HG03439 (cell line): ENCODE measurements around the gene MAP6D1.

Experiments
- ATAC-seq: cut with Tn5 transposase; IDR thresholded peaks from one replicate; pipeline ENCODE4 v1.9.1; 2021; ENCODE audit warnings: mild to moderate bottlenecking, moderate library complexity; ENCODE audit not compliant: unreplicated experiment

MAP6D1 gene

DNA sequence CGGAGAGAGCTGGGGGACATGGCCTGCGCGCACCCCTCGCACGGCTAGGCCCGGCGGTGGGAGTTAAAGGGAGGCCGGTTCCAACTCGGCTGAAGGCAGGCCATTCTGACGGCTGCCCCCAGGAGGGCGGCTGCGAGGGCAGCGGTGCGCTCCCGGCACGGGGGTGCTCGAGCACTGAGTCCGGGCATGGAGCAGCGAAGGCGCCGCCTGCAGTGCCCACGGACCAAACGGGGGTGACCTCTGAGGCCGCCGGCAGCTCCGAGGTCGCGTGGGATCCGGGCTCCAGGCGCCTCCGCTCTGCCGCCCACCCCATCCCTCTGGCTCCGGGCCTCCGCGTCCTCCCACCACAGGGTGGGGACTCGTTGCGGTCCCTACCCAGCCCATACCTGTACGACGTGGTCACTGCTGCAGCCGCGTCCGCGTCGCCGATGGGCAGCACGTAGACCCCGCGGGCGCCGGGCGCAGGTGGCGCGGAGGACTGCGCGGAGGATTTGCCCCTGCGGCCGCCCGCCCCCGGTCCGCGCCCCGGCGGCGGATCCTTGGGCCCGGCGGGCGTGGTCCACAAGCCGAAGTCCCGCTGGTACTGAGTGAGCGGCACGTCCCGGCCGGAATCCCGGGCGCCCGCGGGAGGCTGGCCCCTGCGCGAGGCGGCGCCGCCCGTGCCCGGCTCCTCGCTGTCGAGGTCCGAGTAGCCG, 469 bp downstream of the MAP6D1 start:
- no peak for ATAC-seq

DNA sequence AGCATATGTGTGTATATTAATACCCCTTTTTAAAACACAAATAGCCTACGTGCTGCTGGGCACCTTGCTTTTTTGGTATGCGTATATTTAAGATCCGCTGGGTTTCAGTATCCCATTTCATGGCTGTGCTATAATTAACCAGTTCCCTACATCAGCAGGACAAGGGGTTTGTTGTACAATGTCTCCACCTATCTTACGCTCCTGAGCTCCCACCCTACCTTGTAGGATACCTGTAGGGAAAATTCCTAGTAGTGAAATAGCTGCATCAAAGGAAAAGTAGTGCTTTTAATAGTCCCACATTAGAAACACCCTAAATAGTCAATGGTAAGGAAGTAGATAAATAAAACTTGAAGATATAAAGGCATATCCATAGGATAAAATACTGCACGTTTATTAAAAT, 1.4 kb downstream of the MAP6D1 start:
- no peak for ATAC-seq

DNA sequence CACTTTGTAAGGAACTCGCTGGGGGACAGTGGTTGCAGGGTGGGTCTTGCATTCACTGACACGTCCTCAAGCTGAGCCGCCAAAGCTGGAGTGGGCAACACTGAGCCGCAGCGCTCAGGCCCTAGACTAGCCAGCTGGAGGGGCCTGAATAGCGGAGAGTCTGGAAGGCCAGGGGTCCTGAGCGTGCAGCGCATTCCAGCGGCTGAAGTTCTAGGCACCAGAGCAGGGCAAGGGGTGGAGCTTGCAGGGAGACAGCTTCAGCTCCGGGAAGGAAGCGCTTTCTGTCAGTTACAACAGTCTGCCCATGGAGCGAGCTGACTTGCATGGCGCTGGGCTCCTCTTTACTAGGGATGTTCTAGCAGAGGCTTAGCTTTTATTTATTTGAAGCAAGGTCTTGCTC, 2.7 kb downstream of the MAP6D1 start:
- no peak for ATAC-seq

DNA sequence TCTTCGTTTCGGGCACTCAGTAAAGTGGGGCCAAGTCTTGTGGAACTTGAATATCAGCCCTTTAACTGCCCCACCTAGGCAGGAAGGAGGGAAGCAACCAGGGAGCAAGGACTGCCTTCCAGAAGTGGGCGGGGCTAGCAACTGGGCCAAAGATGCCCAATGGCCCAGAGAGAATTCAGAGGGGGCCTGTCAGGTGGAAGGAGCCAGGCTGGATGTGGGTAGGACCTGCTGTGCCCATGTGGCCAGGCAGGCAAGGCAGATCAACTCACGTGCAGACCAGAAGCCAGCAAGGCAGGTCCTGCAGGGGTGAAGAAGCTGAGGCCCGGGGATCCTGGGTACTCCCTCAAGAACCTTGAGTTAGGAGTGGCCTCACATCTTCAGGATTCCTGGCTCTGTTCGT, 5.5 kb downstream of the MAP6D1 start:
- ATAC-seq, result no peak

DNA sequence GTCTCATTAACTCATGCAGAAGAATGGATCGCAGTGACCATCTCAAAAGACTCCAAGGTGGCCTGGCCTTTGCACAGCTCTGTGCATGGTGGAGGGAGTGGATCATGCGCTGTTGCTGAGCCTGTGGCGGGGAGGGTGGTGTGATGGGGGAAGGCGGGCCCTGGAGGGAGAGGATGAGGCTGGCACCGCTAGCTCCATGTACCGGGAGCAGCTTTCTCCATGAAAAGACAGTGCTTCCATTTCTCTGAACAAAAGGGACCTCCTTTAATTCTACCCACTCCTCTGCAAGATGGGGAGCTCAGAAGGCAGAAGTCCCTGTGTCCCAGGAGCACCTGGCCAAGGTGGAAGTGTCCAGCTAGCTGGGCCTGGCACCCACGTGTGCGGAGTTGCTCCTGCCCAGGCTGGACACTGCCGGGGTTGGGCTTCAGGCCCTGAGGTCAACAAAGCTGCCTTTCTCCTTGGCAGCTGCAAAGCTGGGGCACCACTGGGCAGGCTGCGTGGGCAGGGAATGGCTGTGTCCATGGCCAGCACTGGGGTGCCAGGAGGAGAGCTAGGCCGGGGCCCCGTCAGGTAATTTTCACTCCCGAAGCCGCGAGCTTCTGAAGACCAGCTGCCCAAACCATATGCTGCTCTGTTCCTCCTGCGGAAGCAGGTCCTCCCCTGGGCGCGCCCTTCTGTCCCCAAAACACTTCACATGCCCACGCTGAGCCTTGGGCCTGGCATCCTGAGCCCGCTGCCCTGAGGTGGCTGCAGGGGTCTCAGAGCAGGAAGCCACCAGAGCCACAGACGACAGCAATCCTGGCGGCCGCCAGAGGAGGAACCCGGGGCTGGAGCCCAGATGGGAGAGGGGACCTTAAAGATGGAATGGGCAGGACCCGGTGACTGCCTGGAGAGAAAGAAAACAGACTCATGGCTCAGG, 6.4 kb downstream of the MAP6D1 start:
- no peak for ATAC-seq

DNA sequence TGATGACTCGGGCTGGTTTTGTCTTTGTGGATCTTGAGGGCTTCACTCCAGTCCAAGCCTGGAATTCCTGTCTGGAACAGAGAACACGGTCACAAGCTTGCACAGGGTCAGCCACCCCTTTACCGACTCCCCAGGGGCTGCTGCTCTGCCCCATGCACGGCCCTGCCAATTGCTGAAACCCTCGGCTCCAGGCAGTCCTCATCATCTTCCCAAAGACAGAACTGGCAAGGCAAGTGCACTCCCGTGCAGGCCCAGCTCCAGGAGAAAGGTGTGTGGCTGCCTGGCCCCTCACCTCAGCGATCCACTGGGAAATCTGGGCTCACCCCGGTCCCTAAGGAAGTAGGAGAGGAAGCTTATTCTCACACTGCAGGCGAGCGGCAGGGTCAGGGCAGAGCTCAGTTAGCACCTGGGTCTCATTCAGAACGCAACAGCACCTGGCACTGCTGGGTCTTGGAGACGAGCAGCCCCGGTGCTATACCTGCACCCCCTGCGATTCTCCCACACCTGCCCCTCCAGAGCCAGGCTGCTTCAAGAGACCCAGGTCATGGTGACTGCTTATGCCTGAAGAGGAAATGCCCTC, 7.2 kb downstream of the MAP6D1 start:
- ATAC-seq, result no peak

DNA sequence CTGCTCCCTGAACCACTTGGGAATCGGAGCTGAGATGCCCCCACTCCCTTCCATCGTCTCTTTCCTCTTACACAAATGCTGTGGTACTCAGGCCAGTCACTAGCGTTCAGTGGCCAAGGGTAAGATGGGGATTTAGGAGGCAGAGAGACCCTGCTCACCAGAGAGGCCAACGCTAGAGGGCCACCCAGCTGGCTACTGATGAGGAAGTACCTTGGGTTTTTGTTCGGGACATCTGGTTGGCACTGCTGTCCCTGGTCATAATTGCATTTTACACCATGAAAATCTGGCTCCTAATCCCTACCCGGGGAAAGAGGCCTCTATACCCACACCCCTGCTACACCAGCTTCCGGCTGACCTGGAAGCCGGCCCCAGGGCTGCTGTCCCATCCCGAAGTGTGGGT, 7.7 kb downstream of the MAP6D1 start:
- no peak for ATAC-seq

DNA sequence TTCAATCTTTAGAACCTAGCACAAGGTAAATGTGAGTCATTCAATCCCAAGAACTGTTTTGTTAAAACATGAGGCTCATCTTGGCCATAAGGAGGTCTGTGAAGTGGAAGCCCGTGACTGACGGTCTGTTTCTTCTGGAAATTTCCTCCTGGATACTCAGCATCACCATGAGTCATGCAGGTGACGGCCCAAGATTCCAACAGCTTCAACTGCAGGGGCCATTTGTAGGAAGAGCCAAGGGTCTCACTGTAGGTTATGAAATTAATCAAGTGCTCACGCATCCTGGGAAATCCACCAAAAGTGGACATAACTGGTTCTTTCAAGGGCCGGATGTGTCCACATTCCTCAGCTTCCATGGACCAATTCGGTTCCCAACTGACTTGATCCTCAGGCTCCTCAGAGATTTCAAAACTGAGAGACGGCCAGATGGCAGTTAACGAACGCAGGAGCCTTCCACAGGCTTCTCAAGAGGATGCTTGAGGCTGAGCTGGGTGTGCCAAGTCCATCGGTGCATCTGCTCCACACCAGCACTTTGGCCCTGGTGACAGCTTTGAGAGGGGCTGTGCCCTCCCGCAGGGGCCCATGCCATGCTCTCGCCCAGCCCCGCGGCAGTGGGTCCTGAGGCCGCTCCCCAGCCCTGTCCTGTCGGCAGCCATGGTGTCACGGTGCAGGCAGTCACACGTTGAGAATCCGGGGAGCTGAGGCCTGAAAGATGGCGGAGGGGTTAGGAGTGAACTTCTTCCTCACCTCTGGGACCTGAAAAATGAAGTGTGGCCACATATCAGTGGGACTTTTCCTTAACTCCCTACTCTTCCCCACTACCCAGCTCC, 8.5 kb downstream of the MAP6D1 start:
- no peak for ATAC-seq

DNA sequence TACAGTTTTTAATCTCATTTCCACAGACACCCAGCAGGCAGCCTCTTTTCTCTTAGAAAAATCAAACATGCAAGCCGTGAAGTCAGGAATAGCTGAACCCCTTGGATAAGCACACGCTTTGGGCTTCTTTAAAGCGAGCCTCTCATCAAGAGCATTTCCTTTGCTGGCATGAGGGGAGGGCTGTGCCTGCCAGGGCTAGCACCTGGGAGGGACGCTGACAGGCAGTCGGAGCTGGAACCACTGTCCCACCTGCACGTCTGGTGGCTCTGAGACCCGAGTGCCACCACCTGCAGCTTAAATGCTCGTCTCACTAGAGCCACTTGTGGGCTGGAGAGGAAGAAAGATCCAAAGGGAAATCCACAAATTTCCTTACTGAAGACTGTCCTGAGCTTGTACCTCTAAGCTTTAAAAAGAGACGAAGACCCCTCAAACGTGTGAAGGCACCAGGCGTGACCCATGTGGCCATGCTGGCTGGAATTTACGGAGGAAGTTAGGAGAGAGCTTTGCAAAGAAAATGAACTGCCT, 9.4 kb downstream of the MAP6D1 start:
- no peak for ATAC-seq

DNA sequence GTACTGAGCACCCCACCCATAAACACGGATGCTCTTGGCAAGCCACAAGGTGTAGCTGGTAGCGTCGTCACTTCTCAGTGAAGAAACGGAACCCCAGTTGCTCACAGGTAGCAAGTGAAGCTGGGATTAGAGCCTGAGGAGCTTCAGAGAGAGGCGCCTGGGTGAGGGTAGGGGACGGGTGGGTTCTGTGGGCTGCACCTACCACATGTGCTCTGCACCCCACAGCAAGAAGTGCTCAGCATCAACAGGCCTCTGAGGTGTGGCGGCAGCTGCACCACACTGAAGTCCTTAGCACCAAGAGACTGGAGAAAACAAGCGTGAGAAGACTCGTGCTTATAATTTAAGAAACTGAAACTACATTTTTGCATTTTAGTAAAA, 9.8 kb downstream of the MAP6D1 start:
- ATAC-seq, result no peak

DNA sequence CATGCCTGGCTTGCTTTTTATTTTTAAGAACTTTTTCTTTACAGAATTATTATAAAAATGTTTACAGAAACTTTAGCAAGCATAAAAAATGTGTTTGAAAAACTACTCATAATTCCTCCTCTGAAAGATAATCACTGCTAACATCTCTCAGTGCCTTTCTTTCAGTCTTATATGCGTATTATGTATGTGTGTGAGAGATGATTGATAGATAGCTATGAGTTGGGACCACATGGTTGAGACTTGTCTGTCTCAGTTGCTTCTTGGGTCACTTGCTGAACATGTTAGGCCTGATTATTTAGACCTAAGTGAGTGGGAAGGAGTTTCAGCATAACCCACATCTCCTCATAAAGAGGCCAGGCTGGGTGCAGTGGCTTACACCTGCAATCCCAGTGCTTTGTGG, 11.1 kb downstream of the MAP6D1 start:
- ATAC-seq, result no peak

DNA sequence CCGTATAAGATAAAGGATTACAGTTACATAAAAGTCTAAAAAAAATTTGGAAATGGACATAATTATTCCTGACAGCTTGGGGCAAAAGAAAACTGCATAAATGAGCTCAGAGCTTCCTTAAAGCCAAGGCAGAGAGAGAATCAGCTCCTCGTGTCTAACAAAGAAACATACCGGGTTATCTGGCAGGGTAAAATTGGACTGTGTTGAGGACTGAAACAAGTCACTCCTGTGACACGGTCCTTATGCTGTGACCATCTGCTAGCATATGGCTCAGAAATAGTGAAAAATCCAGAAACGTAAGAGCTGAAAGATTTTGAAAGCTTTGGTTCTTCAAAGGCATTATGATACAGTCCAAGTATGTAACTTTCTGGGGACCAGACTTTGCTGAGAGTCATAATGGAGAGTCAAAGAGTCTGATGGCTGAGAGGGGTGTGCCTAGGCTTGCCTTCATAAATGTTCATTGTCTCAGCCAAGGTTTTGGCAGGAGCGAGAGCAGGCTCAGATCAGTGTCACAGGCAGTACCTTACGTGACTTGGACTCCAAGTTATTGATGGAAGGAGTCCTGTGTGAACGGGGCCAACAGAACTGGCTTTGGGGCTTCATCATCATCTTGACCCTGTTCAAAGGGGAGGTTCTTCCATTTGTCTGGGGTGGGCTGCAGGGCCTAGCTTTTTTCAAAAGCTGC, 12.5 kb downstream of the MAP6D1 start:
- ATAC-seq, result no peak

DNA sequence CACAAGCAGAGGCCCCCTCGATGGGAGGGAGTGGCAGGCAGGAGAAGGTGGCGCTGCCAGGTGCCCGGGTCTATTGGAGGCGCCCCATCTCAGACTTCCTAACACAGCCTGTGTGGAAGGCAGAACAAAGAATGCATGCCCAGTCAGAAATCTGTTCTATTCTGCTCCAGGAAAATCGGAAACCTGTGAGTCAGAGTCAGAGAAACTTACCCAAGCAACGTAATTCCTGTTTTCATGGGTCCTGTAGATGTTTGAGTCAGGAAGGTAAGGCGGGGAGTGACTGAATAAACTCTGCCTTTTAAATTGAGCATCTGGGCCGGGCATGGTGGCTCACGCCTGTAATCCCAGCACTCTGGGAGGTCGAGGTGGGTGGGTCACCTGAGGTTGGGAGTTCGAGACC, 13.7 kb downstream of the MAP6D1 start:
- no peak for ATAC-seq

DNA sequence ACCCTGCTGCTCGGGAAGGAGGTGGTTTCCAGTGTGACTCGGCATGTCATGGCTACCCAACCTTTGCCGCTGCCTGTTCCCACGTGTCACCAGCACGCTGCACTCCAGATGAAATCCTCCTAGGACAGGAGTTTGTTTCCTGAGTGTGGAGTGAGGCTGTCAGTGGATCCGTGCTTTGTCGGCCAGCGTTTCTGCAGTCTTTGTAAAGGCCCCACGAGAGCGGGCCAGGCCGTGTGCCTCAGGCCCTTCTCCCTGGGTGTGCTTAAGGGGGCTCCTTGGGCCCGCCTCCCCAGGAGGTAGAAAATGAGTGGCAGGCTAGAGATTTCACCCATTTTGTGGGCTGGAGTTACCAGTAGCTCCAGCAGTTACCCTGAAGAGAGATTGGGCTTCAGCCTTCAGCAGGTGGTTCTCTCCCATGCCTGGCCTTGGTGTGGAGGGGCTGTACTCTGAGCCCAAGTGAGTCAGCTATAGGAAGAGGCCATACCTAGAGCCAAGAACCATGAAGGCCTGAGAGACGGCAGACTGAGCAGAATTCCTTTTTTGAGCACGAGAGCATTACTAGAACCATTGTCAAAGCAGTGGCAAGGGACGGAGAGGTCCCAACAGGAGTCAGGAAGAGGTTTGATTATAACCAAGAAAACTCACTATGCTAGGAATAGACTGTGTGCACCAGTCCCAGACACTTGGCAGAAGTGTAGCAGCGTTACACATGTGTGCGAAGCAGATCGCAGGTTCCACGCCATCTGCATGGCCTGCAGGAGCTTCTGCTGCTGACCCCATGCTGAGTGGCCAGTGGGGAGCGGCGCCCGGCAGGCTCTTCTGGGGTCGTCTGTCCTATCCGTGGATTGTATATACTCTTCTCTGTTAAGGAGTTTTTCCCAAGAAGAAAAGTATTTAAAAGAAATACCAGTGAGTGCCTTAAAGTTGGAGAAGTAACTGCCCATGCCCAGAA, 14.5 kb downstream of the MAP6D1 start:
- ATAC-seq, result no peak

DNA sequence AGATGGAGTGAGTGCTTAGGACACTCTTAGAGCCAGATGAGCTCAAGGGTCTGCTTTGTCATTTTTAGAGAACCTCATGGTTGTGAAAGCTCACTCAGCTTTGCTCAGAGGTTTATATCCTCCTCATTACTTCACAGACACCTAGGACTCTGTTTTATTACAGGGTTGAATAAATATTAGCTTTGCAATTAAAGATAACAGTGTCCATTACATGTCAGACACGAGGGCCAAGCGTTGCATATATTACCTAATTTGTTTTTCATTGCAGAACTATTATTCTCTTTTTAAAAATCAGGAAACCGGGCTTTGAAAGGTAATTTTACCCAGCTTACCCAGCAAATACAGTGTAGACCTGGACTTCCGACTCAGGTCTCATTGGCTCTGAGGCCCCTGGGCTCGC, 16.1 kb downstream of the MAP6D1 start:
- no peak for ATAC-seq

DNA sequence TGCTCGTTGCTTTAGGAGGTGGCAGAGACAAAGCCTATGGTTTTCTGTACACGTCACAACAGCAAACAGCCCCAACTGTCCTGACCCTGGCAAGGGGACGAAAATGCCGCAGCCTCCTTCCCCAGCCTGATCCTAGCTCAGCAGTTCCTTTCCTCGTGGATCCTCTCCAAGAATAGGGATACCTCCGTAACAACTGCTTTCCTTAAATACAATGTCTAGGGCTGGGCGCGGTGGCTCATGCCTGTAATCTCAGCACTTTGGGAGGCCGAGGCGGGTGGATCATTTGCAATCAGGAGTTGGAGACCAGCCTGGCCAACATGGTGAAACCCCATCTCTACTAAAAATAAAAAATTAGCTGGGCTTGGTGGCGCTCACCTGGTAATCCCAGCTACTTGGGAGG, 17.0 kb downstream of the MAP6D1 start:
- no peak for ATAC-seq

DNA sequence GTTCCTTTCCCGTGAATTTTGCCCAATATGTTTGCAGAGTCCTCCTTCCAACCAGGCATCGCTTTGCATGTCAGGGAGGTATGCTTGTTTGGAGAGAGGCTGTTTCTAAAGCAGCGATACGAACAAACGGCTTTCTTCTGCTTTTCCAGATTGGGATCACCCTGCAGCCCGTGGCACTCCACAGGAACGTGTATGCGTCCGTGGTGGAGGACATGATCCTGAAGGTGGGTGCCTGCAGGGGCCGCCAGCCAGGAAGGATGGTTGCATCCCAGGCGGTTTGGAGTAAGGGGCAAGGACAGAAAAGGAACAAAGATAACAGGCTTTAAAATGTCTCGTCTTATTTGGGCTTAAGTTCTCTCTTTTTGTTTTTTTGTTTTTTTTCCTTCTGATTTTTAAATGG, 17.5 kb downstream of the MAP6D1 start:
- no peak for ATAC-seq

DNA sequence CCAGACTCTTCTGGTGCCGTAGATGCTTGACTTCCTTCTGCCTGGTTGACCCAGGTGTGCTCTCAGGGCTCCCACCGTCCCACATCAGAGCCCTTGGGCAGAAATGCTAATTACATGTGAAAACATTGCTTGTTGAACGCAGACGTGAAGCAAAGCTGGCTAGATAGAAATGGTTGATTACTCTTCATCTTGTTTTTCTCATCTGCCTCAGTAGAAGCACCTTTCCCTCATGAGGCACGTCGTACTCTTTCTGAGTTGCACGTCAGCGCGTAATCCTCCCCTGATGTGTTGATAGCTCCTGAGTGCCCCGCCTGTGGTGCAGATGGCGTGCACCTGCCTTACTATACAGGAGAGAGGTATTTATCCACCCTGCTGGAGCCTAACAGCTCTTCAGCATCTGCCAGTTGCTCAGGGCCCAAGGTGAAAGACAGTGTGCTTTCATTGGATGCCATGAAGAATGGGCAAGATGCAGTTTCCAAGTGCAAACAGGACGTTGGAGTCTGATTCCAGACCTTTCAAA, 18.1 kb downstream of the MAP6D1 start:
- no peak for ATAC-seq

DNA sequence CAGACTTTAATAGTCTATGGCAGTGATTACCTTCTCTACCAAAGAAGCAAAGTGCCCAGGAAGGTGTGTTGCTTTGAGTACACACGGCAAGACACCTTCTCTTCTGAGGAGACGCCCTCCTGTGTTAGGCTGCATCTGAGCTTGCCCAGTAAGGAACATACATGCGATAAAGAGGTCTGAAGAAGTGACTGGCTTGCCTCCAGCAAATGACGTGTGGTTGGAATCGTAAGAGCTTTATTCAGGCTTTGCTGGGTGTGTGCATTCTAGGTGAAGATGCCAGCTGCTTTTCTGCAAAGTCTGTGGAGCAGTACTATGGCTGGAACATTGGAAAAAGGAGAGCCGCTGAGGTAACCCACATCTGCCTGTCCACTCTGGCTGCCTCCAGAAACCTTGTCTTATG, 22.4 kb downstream of the MAP6D1 start:
- no peak for ATAC-seq
